GM18873 (cell line): Measurements from ENCODE around the gene RUSF1.
"Not testable (repeated sequence)": the region's sequence is repeated elsewhere in the genome, so short reads cannot be mapped to it uniquely, and the experiment has no call there.

Experiments
- ATAC-seq: cut with Tn5 transposase; IDR thresholded peaks from one replicate; pipeline ENCODE4 v1.9.1; 2021; ENCODE audit warnings: mild to moderate bottlenecking, moderate library complexity, moderate number of reproducible peaks; ENCODE audit not compliant: unreplicated experiment, low FRiP score

RUSF1 gene

DNA sequence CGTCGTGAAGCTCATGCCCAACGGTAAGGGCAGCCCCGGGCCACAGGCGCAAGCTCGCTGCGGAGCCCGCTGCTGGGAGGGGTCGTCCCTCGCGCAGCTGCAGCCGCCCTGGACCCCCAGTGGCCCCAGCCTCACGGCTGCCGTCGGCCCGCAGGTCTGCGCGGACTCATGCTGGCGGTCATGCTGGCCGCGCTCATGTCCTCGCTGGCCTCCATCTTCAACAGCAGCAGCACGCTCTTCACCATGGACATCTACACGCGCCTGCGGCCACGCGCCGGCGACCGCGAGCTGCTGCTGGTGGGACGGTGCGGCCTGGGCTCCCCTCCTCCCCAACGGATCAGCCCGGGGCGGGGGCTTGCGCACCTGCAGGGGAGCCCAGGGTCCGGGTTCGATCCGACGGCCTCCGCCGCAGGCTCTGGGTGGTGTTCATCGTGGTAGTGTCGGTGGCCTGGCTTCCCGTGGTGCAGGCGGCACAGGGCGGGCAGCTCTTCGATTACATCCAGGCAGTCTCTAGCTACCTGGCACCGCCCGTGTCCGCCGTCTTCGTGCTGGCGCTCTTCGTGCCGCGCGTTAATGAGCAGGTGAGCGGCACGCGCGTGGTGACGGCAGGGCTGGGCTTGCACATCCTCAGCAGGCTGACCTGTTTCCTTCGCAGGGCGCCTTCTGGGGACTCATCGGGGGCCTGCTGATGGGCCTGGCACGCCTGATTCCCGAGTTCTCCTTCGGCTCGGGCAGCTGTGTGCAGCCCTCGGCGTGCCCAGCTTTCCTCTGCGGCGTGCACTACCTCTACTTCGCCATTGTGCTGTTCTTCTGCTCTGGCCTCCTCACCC, 19.5 kb downstream of the RUSF1 start:
- no peak for ATAC-seq

GRCh38 chr16:31487720-31488467, 20.3 kb downstream of the RUSF1 start:
- ATAC-seq: peak; percentile 63

DNA sequence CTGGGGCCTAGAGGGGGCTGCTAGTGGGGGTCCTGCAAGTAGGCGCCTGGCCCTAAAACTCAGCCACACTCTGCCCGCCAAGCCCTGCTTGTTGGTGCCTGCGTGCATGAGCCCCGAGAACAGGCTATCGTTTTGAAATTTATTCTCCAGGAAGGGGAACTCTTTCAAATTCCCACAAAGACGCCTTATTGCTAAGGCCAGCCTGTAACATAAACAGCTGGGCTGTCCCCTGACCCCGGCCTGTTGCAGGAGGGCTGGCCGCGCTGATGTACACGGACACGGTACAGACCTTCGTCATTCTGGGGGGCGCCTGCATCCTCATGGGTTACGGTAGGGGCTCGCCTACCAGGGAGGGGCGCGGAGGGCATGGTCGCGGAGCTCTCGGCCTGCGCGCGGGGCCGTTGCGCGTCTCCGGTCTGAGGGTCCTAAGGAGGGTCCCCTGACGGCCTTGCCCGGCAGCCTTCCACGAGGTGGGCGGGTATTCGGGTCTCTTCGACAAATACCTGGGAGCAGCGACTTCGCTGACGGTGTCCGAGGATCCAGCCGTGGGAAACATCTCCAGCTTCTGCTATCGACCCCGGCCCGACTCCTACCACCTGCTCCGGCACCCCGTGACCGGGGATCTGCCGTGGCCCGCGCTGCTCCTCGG, 21.0 kb downstream of the RUSF1 start:
- no peak for ATAC-seq

- ATAC-seq: no peak
Observed at GRCh38 chr16:31486045-31486444, 22.1 kb downstream of the RUSF1 start.

DNA sequence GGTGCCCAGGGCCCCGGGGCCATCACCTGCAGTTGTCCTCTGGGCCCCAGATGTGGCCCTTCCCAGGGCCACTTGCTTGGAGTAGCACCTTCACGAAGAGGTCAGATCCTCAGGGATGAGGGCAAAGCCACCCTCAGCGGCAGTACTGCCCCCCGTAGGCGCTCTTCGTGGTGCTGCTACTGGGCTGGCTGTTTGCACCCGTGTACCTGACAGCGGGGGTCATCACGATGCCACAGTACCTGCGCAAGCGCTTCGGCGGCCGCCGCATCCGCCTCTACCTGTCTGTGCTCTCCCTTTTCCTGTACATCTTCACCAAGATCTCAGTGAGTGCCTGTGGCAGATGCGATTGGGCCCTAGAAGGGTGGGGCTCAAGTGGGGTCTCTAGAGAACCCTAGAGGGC, 22.6 kb downstream of the RUSF1 start:
- no peak for ATAC-seq

- ATAC-seq: no peak
Observed at GRCh38 chr16:31484491-31485171, 23.6 kb downstream of the RUSF1 start.

DNA sequence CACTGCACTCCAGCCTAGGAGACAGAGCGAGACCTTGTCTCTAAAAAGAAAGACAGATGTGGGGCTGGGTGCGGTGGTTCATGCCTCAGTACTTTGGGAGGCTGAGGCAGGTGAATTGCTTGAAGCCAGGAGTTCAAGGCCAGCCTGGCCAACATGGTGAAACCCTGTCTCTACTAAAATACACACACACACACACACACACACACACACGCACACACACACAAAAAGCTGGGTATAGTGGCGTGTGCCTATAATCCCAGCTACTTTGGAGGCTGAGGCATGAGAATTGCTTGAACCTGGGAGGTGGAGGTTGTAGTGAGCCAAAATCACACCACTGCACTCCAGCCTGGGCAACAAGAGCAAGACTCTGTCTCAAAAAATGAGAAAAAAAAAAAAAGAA, 24.1 kb downstream of the RUSF1 start:
- not testable (repeated sequence) for ATAC-seq

GRCh38 chr16:31483081-31483480, 25.1 kb downstream of the RUSF1 start, which contains the start of gene SLC5A2:
Gene SLC5A2, plus strand, starts transcription at chr16:31483123. Its CDS starts 14 bp downstream, at chr16:31483137.
- ATAC-seq: no peak

DNA sequence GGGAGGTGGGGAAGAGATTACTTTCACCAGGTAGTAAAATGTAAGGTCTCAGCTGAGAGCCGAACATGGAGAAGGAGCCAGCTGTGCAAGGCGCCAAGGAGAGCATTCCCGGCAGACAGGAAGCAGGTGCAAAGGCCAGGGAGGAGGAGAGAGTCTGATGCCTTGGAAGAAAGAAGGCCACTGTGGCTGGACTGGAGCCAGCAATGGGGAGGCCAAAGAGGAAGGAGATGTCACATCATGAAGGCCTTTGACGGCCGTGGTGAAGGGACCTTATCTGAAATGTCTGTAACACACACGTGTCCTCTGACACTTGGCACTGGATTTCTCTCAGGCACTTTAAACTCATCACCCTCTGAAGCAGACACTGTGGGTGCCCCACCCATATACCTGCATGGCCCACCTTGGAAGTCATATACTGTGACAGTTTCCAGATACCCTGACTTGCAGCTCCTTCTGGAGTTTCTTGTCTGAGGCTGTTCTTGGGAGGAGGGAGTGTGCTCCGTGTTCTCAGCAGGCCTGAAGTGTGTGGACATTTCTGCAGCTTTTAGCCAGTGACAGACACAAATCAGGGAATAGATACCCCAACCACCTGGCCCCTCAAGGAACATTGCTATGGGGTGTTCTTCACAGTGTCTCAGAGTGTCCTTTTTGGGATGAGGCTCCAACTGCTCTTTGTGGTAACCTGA, 27.2 kb downstream of the RUSF1 start:
- no peak for ATAC-seq

GRCh38 chr16:31479751-31480150, 28.4 kb downstream of the RUSF1 start:
- ATAC-seq: no peak

DNA sequence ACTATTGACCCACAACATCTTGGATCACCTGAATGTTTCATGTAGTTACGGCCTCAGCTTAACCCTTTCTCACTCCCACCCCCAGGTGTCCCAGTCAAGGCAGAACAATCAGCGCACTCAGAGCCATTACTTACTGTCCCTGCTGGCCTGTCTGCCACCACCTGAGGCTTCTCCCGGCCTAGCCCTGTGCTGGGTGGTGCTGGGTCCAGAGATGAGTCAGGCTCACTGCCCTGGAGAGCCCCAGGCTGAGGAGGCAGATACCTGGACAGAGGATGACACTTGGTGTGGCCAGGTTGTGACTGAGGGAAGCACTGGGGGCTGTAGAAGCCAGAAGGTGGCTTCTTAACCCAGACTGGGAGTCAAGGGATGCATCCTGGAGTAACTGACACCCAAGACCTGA, 29.2 kb downstream of the RUSF1 start:
- no peak for ATAC-seq

DNA sequence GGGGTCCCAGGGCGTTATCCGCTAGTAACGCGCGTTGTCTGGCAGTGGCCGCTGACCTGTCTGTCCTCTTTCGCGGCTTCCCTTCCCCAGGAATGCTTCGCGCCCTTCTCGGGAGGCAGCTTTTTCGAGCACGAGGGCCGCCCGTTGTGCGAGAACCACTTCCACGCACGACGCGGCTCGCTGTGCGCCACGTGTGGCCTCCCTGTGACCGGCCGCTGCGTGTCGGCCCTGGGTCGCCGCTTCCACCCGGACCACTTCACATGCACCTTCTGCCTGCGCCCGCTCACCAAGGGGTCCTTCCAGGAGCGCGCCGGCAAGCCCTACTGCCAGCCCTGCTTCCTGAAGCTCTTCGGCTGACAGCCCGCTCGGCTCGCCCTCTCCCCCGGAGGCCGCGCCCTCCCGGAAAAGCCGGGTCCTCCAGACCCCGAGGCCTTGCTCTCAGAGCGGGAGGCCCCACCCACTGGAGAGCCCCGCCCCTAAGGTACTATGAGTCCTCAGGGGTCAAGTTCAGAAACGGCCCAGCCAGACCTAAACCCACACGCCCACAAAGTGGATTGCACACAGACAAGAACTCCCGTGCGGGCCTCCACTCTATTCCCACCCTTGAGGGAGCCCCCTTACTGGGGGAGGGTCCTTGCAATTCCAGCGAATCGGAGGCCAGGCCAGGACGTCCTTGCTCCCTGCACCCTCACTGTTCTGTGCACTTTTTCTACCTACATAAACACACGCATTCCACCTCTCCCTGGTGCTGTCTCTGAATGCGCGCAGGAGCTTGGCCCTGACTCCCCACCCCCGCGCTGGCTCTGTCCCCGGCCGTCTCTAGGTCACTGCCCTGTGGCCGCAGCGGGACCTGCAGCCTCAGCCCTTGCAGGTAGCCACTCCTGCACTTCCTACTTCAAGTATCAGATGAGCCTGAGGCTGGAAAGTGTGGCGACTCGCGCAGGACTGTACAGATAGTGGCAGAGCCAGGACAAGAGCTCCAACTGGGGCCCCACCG, 30.7 kb downstream of the RUSF1 start:
- ATAC-seq: no peak

DNA sequence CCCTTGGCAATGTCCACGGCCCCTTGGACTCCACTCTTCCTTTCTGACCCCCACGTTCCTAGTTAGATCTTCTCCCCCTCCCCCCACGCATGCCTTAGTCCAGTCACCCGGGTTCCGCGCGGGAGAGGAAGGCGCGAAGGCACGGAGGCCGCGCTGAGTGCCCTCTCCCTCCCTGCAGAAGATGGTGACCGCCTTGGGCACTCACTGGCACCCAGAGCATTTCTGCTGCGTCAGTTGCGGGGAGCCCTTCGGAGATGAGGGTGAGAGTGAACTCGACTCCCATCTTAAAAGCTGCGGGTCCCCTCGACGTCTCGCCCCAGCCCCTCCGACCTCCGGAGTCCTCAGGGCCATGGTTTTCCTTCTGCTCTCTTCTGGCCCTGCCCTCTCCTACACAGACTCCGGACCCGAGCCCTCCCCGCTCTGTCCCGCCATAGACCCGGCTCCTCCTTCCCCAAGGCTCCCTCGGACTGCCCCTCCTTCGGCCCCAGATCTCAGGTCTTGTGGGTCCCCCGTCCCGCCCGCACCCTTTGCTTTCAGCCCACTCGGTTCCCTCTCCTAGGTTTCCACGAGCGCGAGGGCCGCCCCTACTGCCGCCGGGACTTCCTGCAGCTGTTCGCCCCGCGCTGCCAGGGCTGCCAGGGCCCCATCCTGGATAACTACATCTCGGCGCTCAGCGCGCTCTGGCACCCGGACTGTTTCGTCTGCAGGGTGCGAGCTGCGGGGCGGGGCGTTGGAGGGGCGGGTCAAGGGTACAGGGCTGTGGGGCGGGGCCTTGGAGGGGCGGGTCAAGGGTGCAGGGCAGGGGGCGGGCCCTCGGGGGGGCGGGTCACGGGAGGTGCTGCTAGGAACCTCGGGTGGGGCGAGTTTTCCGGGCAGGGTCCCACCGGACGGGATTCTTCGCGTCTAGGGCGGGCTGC, 31.6 kb downstream of the RUSF1 start:
- no peak for ATAC-seq

DNA sequence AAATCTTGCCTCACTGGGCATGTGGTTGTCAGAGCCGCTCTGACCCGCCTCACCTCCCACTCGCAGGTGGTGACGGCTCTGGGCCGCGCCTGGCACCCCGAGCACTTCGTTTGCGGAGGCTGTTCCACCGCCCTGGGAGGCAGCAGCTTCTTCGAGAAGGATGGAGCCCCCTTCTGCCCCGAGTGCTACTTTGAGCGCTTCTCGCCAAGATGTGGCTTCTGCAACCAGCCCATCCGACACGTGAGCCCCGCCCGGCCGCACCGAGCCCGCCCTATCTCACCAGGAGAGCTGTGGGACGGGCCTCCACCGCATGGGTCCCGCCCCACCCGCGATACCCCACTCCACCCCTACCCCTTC, 32.3 kb downstream of the RUSF1 start:
- no peak for ATAC-seq

GRCh38 chr16:31474773-31475738, 33.1 kb downstream of the RUSF1 start:
- ATAC-seq: no peak

GRCh38 chr16:31474173-31474714, 33.9 kb downstream of the RUSF1 start:
- ATAC-seq: no peak
